GM06990 (cell line): Measurements from ENCODE around the gene XG.

Source experiments
- DNase-seq: peaks from one replicate; pipeline ENCODE4 v3.0.0-alpha.2; 2011; ENCODE audit not compliant: insufficient read length; ENCODE audit errors: extremely low read depth
- H3K27me3 ChIP-seq: replicated peaks from 2 replicates; pipeline ENCODE4 v1.6.0; 2011; ENCODE audit warnings: low read length; ENCODE audit not compliant: control insufficient read depth, insufficient read depth
- H3K36me3 ChIP-seq: 2 replicates; pipeline ENCODE4 v1.5.1; 2011; ENCODE audit warnings: low read length; ENCODE audit not compliant: control insufficient read depth, insufficient read depth
- H3K4me3 ChIP-seq: replicated peaks from 2 replicates; pipeline ENCODE4 v1.5.1; 2011; ENCODE audit warnings: low read depth, mild to moderate bottlenecking, control low read depth, low read length
- CTCF ChIP-seq: IDR thresholded peaks from 2 replicates; pipeline ENCODE4 v1.5.1; 2011; ENCODE audit warnings: low read length, control low read depth, mild to moderate bottlenecking, inconsistent platforms; ENCODE audit not compliant: insufficient read depth, poor library complexity, severe bottlenecking

Gene XG

GRCh38 chrX:2781226-2781571 is 29.4 kb downstream of the XG start:
- Histone ChIP-seq H3K36me3 (no peaks in the 10 kb centered on the region), H3K27me3 (no peaks in the 10 kb centered on the region), H3K4me3 (no peak overlapping the region)
- DNase-seq = no peak
- TF ChIP-seq CTCF = no peak

- H3K36me3 ChIP-seq = no peaks in the 10 kb centered on the region
- TF ChIP-seq CTCF = no peak
- no peaks in the 10 kb centered on the region for H3K27me3 ChIP-seq
- DNase-seq = no peak
- H3K4me3 ChIP-seq = no peak overlapping the region
Observed at GRCh38 chrX:2781698-2782097, 29.9 kb downstream of the XG start.

GRCh38 chrX:2782171-2782570 is 30.3 kb downstream of the XG start:
- H3K27me3 ChIP-seq = no peaks in the 10 kb centered on the region
- no peak overlapping the region for H3K4me3 ChIP-seq
- no peak for TF ChIP-seq CTCF
- H3K36me3 ChIP-seq = no peaks in the 10 kb centered on the region
- no peak for DNase-seq

- no peaks in the 10 kb centered on the region for H3K27me3 ChIP-seq
- no peaks in the 10 kb centered on the region for H3K36me3 ChIP-seq
- no peak for TF ChIP-seq CTCF
- DNase-seq = no peak
- H3K4me3 ChIP-seq = no peak overlapping the region
Observed at GRCh38 chrX:2782778-2783177, 30.9 kb downstream of the XG start.

- DNase-seq = no peak
- Histone ChIP-seq H3K36me3 (no peaks in the 10 kb centered on the region), H3K27me3 (no peaks in the 10 kb centered on the region), H3K4me3 (no peak overlapping the region)
- TF ChIP-seq CTCF = no peak
Observed at GRCh38 chrX:2784026-2784425, 32.2 kb downstream of the XG start.

- no peak for TF ChIP-seq CTCF
- DNase-seq = no peak
- Histone ChIP-seq H3K4me3 (no peak overlapping the region), H3K36me3 (no peaks in the 10 kb centered on the region), H3K27me3 (no peaks in the 10 kb centered on the region)
Observed at GRCh38 chrX:2785538-2785937, 33.7 kb downstream of the XG start.
